Activated CD4-positive, CD25-positive, alpha-beta regulatory T cell (primary cell): ENCODE results near the gene APOBR.
"Not testable (repeated sequence)": the region's sequence is repeated elsewhere in the genome, so short reads cannot be mapped to it uniquely, and the experiment has no call there.

Source experiments
- DNase-seq, 4 experiments: peaks; one replicate each; lab custom pipeline; 2025; lab: John Stamatoyannopoulos, UW

Gene APOBR

GRCh38 chr16:28527100-28527785 lies 32.8 kb downstream of the APOBR start:
- DNase-seq = not testable (repeated sequence)

- DNase-seq = no peak
These were observed 33.5 kb downstream of the APOBR start for GRCh38 chr16:28527985-28528384.

GRCh38 chr16:28528463-28528867 lies 34.0 kb downstream of the APOBR start:
- no peak for DNase-seq

- no peak for DNase-seq
These were observed 34.7 kb downstream of the APOBR start for GRCh38 chr16:28529124-28529523.

GRCh38 chr16:28531777-28532744 lies 37.6 kb downstream of the APOBR start:
- DNase-seq = no peak

- DNase-seq = no peak
These were observed 38.7 kb downstream of the APOBR start for GRCh38 chr16:28532940-28533647.

- DNase-seq = no peak
These were observed 40.3 kb downstream of the APOBR start for GRCh38 chr16:28534542-28535373.

GRCh38 chr16:28537076-28537475 lies 42.6 kb downstream of the APOBR start:
- DNase-seq = no peak

GRCh38 chr16:28537964-28538732 lies 43.7 kb downstream of the APOBR start:
- DNase-seq = no peak

GRCh38 chr16:28538733-28539596 lies 44.5 kb downstream of the APOBR start, which contains the start of gene NUPR1:
TSS of gene NUPR1 (minus strand) at chr16:28538974. CDS start at chr16:28538907, 67 bp downstream.
- no peak for DNase-seq

- no peak for DNase-seq
These were observed 45.9 kb downstream of the APOBR start for GRCh38 chr16:28540346-28540745.

GRCh38 chr16:28542646-28543045 lies 48.2 kb downstream of the APOBR start:
- DNase-seq = no peak

GRCh38 chr16:28543072-28543471 lies 48.6 kb downstream of the APOBR start:
- DNase-seq = no peak

GRCh38 chr16:28544998-28545397 lies 50.6 kb downstream of the APOBR start:
- no peak for DNase-seq

GRCh38 chr16:28545964-28546363 lies 51.5 kb downstream of the APOBR start:
- DNase-seq = not testable (repeated sequence)

GRCh38 chr16:28546626-28547025 lies 52.2 kb downstream of the APOBR start:
- no peak for DNase-seq

GRCh38 chr16:28548306-28548802 lies 53.9 kb downstream of the APOBR start:
- no peak for DNase-seq
